ENCODE measurements around the gene DAAM1. TPM values are rescaled to one million over a fixed set of nuclear protein-coding genes. Genes with fewer than 3 reads are reported as not detected.

The DAAM1 gene
- polyA plus RNA-seq, 1 donor (not counting 4 experiments of a cell fraction or from before 2014, with no cell fraction given) = 44.6 TPM

DNA sequence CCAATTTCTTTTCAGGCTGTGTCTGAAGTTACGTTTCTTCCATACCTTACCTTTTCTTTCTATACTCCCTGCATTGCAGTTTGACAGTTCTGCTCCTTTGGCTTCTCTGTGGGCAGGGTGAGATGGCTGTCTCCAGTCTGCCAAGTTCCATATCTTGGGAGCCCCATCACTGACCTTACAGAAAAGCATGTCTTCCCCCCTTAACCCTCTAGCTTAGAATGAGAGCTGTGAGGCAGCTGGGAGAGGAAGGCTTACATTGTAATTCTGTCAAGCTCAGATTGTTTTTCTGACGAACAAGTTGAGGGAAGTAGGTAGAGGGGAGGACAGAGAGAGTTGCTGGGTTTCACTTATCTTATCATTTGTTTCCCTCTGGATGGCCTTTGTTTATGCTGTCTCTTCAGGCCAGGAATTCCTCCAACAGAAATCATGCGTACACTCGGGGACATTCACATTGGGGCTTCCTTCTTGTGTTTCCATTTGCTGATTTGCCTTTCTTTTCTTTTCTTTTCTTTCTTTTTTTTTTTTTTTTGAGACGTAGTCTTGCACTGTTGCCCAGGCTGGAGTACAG is 9.3 kb downstream of the DAAM1 start:
- peaks cover 63% of the 10 kb centered on the region for H3K79me2 ChIP-seq (ENCODE audit: control insufficient read depth, insufficient read depth, low read length)

DNA sequence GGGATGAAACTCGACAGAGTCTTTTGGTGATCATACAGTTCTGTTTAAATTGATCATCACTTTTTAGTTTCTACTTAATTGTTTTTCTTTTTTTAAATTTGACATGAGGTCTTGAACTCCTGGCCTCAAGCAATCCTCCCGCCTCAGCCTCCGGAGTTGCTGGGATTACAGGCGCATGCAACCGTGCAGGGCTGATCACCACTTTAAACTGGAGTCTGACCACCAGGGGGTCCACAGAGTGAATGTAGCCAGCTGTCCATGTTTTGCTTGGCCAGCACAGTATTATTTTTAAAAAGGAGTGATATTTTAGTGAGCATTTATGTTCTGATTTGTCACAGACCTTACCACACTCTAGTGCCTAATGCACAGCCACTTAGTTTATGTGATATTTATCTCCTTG is 10.7 kb downstream of the DAAM1 start:
- H3K9ac ChIP-seq (ENCODE audit: control insufficient read depth, extremely low read depth, insufficient read depth, low read length) = no peak overlapping the region
- no peak overlapping the region for H3K27ac ChIP-seq (ENCODE audit: control insufficient read depth, insufficient read depth, low read length)
- no peaks in the 10 kb centered on the region for H3K9me1 ChIP-seq (ENCODE audit: control insufficient read depth, extremely low read depth, insufficient read depth, low read length)
- no peaks in the 10 kb centered on the region for H3K4me1 ChIP-seq (ENCODE audit: control insufficient read depth, extremely low read depth, insufficient read depth, low read length)
- no peak overlapping the region for H3K4me3 ChIP-seq (ENCODE audit: control insufficient read depth in 2 of 3, extremely low read depth in 1 of 3, insufficient read depth in 2 of 3, low read depth in 1 of 3, low read length in 3 of 3)
- DNase-seq (ENCODE audit: low read depth, low spot score) = no peak
- no peaks in the 10 kb centered on the region for H3K36me3 ChIP-seq (ENCODE audit: control insufficient read depth in 2 of 2, extremely low read depth in 1 of 2, insufficient read depth in 2 of 2, low read length in 2 of 2)
- H2AFZ ChIP-seq (ENCODE audit: control insufficient read depth, low read length) = no peak overlapping the region
- dilution Hi-C loops (cut with MboI; ENCODE audit: extremely low pct_ligation_motif_present, low sequenced_read_pairs) = no loop called here
- no peaks in the 10 kb centered on the region for H3K27me3 ChIP-seq (ENCODE audit: control insufficient read depth, extremely low read depth, insufficient read depth, low read length)
- H3K9me3 ChIP-seq (ENCODE audit: control insufficient read depth, low read depth, low read length) = no peaks in the 10 kb centered on the region
- no peaks in the 10 kb centered on the region for H4K20me1 ChIP-seq (ENCODE audit: control insufficient read depth, extremely low read depth, insufficient read depth, low read length)
- TF ChIP-seq EZH2 (IDR thresholded peaks at IDR 0.05; ENCODE audit: low read length) = no peak
- TF ChIP-seq, protein P1, sequence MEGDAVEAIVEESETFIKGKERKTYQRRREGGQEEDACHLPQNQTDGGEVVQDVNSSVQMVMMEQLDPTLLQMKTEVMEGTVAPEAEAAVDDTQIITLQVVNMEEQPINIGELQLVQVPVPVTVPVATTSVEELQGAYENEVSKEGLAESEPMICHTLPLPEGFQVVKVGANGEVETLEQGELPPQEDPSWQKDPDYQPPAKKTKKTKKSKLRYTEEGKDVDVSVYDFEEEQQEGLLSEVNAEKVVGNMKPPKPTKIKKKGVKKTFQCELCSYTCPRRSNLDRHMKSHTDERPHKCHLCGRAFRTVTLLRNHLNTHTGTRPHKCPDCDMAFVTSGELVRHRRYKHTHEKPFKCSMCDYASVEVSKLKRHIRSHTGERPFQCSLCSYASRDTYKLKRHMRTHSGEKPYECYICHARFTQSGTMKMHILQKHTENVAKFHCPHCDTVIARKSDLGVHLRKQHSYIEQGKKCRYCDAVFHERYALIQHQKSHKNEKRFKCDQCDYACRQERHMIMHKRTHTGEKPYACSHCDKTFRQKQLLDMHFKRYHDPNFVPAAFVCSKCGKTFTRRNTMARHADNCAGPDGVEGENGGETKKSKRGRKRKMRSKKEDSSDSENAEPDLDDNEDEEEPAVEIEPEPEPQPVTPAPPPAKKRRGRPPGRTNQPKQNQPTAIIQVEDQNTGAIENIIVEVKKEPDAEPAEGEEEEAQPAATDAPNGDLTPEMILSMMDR (optimal IDR thresholded peaks at IDR 0.05 in 1 of 3, IDR thresholded peaks at IDR 0.05 in 1 of 3, conservative IDR thresholded peaks at IDR 0.05 in 1 of 3; ENCODE audit: extremely low read depth in 1 of 3, insufficient read depth in 2 of 3, low read length in 3 of 3) = no peak
- no peak for FAIRE-seq
- no peak overlapping the region for H3K4me2 ChIP-seq (ENCODE audit: control insufficient read depth, extremely low read depth, insufficient read depth, low read depth, low read length)
- peaks cover 55% of the 10 kb centered on the region for H3K79me2 ChIP-seq (ENCODE audit: control insufficient read depth, insufficient read depth, low read length)

More for the DNA sequence above, 9.3 kb downstream of the DAAM1 start:
- Histone ChIP-seq H3K4me3 (ENCODE audit: control insufficient read depth in 2 of 3, extremely low read depth in 1 of 3, insufficient read depth in 2 of 3, low read depth in 1 of 3, low read length in 3 of 3) (no peak overlapping the region), H3K9ac (ENCODE audit: control insufficient read depth, extremely low read depth, insufficient read depth, low read length) (no peak overlapping the region), H3K27ac (ENCODE audit: control insufficient read depth, insufficient read depth, low read length) (no peak overlapping the region), H3K4me1 (ENCODE audit: control insufficient read depth, extremely low read depth, insufficient read depth, low read length) (peaks cover 10% of the 10 kb centered on the region), H2AFZ (ENCODE audit: control insufficient read depth, low read length) (no peak overlapping the region), H3K4me2 (ENCODE audit: control insufficient read depth, extremely low read depth, insufficient read depth, low read depth, low read length) (no peak overlapping the region), H3K9me3 (ENCODE audit: control insufficient read depth, low read depth, low read length) (no peaks in the 10 kb centered on the region), H3K27me3 (ENCODE audit: control insufficient read depth, extremely low read depth, insufficient read depth, low read length) (no peaks in the 10 kb centered on the region), H4K20me1 (ENCODE audit: control insufficient read depth, extremely low read depth, insufficient read depth, low read length) (no peaks in the 10 kb centered on the region), H3K9me1 (ENCODE audit: control insufficient read depth, extremely low read depth, insufficient read depth, low read length) (no peaks in the 10 kb centered on the region), H3K36me3 (ENCODE audit: control insufficient read depth in 2 of 2, extremely low read depth in 1 of 2, insufficient read depth in 2 of 2, low read length in 2 of 2) (no peaks in the 10 kb centered on the region)
- DNase-seq (ENCODE audit: low read depth, low spot score) (no peak), FAIRE-seq (no peak)
- TF ChIP-seq EZH2 (IDR thresholded peaks at IDR 0.05; ENCODE audit: low read length) = no peak
- dilution Hi-C loops (cut with MboI; ENCODE audit: extremely low pct_ligation_motif_present, low sequenced_read_pairs) = no loop called here

DNA sequence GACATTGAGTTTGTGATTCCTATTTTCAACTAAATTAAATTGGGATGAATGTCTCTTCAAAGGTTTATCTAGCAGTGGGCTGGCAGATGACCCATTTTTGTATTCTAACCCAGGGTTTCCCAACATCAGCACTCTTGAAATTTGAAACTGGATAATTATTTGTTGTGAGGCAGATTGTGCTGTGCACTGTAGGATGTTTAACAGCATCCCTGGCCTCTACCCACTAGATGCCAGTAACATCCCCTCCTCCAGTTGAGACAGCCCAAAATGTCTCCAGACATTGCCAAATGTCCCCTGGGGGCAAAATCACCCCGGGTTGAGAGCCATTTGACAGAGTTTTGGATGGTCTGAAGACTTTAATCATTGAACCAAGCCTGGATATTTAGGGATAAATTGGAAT is 11.1 kb downstream of the DAAM1 start:
- DNase-seq (ENCODE audit: low read depth, low spot score) (no peak), FAIRE-seq (no peak)
- Histone ChIP-seq H4K20me1 (ENCODE audit: control insufficient read depth, extremely low read depth, insufficient read depth, low read length) (no peaks in the 10 kb centered on the region), H3K9me1 (ENCODE audit: control insufficient read depth, extremely low read depth, insufficient read depth, low read length) (no peaks in the 10 kb centered on the region), H3K79me2 (ENCODE audit: control insufficient read depth, insufficient read depth, low read length) (peaks cover 54% of the 10 kb centered on the region), H2AFZ (ENCODE audit: control insufficient read depth, low read length) (no peak overlapping the region), H3K9ac (ENCODE audit: control insufficient read depth, extremely low read depth, insufficient read depth, low read length) (no peak overlapping the region), H3K4me2 (ENCODE audit: control insufficient read depth, extremely low read depth, insufficient read depth, low read depth, low read length) (no peak overlapping the region), H3K36me3 (ENCODE audit: control insufficient read depth in 2 of 2, extremely low read depth in 1 of 2, insufficient read depth in 2 of 2, low read length in 2 of 2) (no peaks in the 10 kb centered on the region), H3K4me1 (ENCODE audit: control insufficient read depth, extremely low read depth, insufficient read depth, low read length) (no peaks in the 10 kb centered on the region), H3K27ac (ENCODE audit: control insufficient read depth, insufficient read depth, low read length) (no peak overlapping the region), H3K9me3 (ENCODE audit: control insufficient read depth, low read depth, low read length) (no peaks in the 10 kb centered on the region), H3K4me3 (ENCODE audit: control insufficient read depth in 2 of 3, extremely low read depth in 1 of 3, insufficient read depth in 2 of 3, low read depth in 1 of 3, low read length in 3 of 3) (no peak overlapping the region), H3K27me3 (ENCODE audit: control insufficient read depth, extremely low read depth, insufficient read depth, low read length) (no peaks in the 10 kb centered on the region)
- dilution Hi-C loops (cut with MboI; ENCODE audit: extremely low pct_ligation_motif_present, low sequenced_read_pairs) = no loop called here
- TF ChIP-seq, protein P1 (optimal IDR thresholded peaks at IDR 0.05 in 1 of 3, IDR thresholded peaks at IDR 0.05 in 1 of 3, conservative IDR thresholded peaks at IDR 0.05 in 1 of 3; ENCODE audit: extremely low read depth in 1 of 3, insufficient read depth in 2 of 3, low read length in 3 of 3) = no peak
- TF ChIP-seq EZH2 (IDR thresholded peaks at IDR 0.05; ENCODE audit: low read length) = no peak
